Right atrium auricular region (tissue), 2 donors: Measurements from ENCODE around the gene NLE1. TPM values are rescaled to one million over a fixed set of nuclear protein-coding genes. Genes with fewer than 3 reads are reported as not detected.

Experiments
- DNase-seq: peaks from one replicate; pipeline ENCODE4 v3.0.0-alpha.2; 2019; ENCODE audit warnings: low spot score
- H3K27ac ChIP-seq, 2 donors: fragments of 200-600 bp; sonication (generic); 1 replicate in 1 of 2; 2 replicates in 1 of 2; pipeline ENCODE4 v1.5.1; 2016 to 2019
- H3K27me3 ChIP-seq, 2 donors: fragments of 200-600 bp; sonication (generic); one replicate each; pipeline versions ENCODE4 v1.5.1 to v1.6.0; 2017 to 2019
- H3K36me3 ChIP-seq: fragments of 200-600 bp; sonication (generic); one replicate; pipeline ENCODE4 v1.5.1; 2016
- H3K4me1 ChIP-seq, 2 donors: fragments of 200-600 bp; sonication (generic); one replicate each; pipeline versions ENCODE4 v1.5.1 to v1.6.0; 2017 to 2019
- H3K4me3 ChIP-seq, 2 donors: fragments of 200-600 bp; sonication (generic); 1 replicate in 1 of 2; 2 replicates in 1 of 2; pipeline ENCODE4 v1.5.1; 2017 to 2019; ENCODE audit warnings: mild to moderate bottlenecking in 1 of 2, moderate library complexity in 1 of 2
- H3K9me3 ChIP-seq, 2 donors: fragments of 200-600 bp; sonication (generic); one replicate each; pipeline ENCODE4 v1.5.1; 2019
- CTCF ChIP-seq, 2 donors: fragments of 200-600 bp; sonication (generic); IDR thresholded peaks; one replicate each; pipeline ENCODE4 v1.5.1; 2019; ENCODE audit warnings: antibody characterized with exemption in 2 of 2
- total RNA-seq, 2 donors: library from RNA; depleted of rRNA; stranded (reverse); fragments of >200 nt; gene quantifications; one replicate each; pipeline ENCODE4 v1.1.0, GENCODE V29; 2016

NLE1 gene
- total RNA-seq, 2 donors from 2014 or later = 3.6 to 8.2 TPM

DNA sequence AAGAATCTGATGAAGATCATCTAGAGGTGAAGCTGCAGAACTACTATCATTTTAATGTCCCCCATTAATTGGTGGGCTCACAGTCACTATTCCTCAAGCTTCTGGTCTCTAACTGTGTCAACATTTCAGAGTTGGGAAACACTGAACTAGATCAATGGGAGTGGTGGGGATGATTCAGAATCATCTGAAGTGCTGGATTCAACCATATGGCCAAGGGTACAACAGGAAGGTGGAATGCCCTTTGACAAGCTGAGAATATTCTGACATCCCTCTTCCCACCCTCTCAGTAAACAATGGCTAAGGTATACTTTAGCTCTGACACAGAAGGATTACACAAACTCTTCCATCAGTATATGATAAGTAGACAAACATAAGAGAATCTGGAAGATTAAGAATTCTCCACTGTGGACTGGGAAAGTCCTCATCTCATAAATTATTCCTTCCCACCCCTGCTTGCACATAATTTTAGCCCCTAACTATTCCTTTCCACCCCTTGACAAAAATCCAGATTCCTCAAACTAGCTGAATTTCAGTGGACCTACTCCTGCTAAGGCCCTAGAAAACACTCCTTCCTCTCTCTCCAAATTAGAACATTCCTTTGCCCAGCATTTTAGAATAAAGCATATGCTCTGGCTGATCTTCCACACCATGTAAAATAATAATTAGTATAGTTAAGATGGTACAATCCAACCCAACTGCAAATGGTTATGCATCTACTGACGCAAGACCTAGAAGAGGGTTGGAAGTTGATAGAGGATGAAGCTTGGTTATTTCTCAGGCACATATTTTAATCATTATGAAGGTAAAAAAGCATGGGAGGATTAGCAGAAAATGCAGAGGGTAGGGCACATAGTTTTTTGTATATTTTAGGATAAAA lies 62.3 kb downstream of the NLE1 start:
- H3K4me3 ChIP-seq = no peak overlapping the region
- no peak for TF ChIP-seq CTCF (IDR thresholded peaks at IDR 0.05)
- no peaks in the 10 kb centered on the region for H3K9me3 ChIP-seq
- no peak overlapping the region for H3K27ac ChIP-seq
- no peaks in the 10 kb centered on the region for H3K27me3 ChIP-seq
- H3K4me1 ChIP-seq = peaks cover 0 to 14% of the 10 kb centered on the region in 2 donors
- no peaks in the 10 kb centered on the region for H3K36me3 ChIP-seq
- DNase-seq = no peak

Other genes starting within 250 kb of the NLE1 start
- gene CCT6B, start 180.8 kb downstream of the NLE1 start, total RNA-seq = 1 to 10 TPM; 1.8 to 1.9 TPM
- 1 to 10 TPM; 5.4 to 8.1 TPM for gene ZNF830, start 180.8 kb downstream of the NLE1 start, total RNA-seq
- 10 to 100 TPM; 12.0 to 17.1 TPM for gene LIG3, start 161.8 kb downstream of the NLE1 start, total RNA-seq
- 10 to 100 TPM; 12.2 to 20.1 TPM for gene RFFL, start 78.6 kb downstream of the NLE1 start, total RNA-seq
- 1 to 10 TPM; 2.0 to 4.5 TPM for gene RAD51D, start 22.4 kb downstream of the NLE1 start, total RNA-seq
- gene FNDC8, start 20.7 kb downstream of the NLE1 start, total RNA-seq = not detected
- 100 to 1,000 TPM; 118 to 131 TPM for gene UNC45B, start 5.5 kb upstream of the NLE1 start, total RNA-seq
- gene SLC35G3, start 52.1 kb upstream of the NLE1 start, total RNA-seq = not detected
- gene SLFN5, start 100.8 kb upstream of the NLE1 start, total RNA-seq = 10 to 100 TPM; 11.1 to 12.9 TPM
- 10 to 100 TPM; 19.8 to 20.8 TPM for gene SLFN11, start 231.3 kb upstream of the NLE1 start, total RNA-seq